ENCODE data around the gene HCN2. TPM values are rescaled to one million over a fixed set of nuclear protein-coding genes. Genes with fewer than 3 reads are reported as not detected.

The HCN2 gene
- total and polyA plus RNA-seq, 2 of the 13 experiments (the other 11 are each of a cell fraction or from before 2014, with no cell fraction given), result 0.01 TPM; not detected in 1

DNA sequence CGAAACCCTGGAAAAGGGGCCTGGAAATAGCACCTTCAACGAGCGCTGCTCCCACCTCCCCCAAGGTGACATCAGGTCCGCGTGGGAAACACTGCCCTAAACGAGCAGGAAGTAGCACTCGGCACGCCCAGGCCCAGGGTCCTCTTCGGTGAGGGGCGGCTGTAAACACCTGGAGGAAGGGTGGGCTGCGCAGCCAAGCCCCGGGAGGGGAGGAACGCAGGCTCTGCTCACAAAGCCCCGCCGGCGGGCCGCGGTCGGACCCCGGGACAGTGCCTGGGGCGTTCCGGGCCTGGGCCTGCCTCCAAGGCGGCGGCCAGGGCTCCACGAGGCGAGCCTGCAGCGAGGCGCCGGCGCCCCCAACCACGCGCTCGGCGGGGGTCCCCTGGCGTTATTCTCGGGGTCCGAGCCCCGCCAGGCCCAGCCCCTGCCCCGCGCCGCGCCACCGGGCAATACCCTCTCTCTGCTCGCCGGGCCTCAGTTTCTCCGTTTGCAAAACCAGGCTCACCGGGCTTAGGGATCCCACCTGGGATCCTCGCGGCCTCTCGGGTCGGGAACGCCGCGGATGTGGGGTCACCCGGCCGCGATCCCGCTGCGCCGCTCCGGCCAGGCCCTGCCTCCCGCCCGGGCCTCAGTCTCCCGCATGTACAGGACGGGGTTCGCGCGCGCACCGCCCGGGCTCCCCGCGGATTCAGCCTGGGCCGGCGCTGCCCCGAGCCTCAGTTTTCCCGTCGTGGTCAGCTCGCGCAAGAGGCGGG is 72.7 kb downstream of the HCN2 start (continued):
- TF ChIP-seq, protein P1, sequence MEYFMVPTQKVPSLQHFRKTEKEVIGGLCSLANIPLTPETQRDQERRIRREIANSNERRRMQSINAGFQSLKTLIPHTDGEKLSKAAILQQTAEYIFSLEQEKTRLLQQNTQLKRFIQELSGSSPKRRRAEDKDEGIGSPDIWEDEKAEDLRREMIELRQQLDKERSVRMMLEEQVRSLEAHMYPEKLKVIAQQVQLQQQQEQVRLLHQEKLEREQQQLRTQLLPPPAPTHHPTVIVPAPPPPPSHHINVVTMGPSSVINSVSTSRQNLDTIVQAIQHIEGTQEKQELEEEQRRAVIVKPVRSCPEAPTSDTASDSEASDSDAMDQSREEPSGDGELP (IDR thresholded peaks at IDR 0.05; ENCODE audit: borderline replicate concordance, low read depth), result peak; percentile 15; the same call in 1 of the 2 replicates
- peak; percentile 51; the same call in 1 of the 2 replicates for TF ChIP-seq POLR2G (IDR thresholded peaks at IDR 0.05; ENCODE audit: low read depth, low read length)
- TF ChIP-seq FOSL1 (CRISPR knock-in tag; IDR thresholded peaks at IDR 0.05; ENCODE audit: borderline replicate concordance), result 0 out of 2 replicates have a peak, but pooled peaks have one; percentile 4
- peak; percentile 69 for TF ChIP-seq GABPB1 (CRISPR knock-in tag; IDR thresholded peaks at IDR 0.05)
- no peak for TF ChIP-seq IKZF1 (IDR thresholded peaks at IDR 0.05)
- TF ChIP-seq KLF12 (CRISPR knock-in tag; IDR thresholded peaks at IDR 0.05; ENCODE audit: borderline replicate concordance), result peak; percentile 25; the same call in 1 of the 2 replicates
- TF ChIP-seq SATB2 (CRISPR knock-in tag; IDR thresholded peaks at IDR 0.05), result 0 out of 2 replicates have a peak, but pooled peaks have one; percentile 11
- no peak for TF ChIP-seq MED8 (CRISPR knock-in tag; IDR thresholded peaks at IDR 0.05; ENCODE audit: insufficient replicate concordance)
- peak; percentile 70 for TF ChIP-seq ZNF143 (CRISPR knock-in tag; IDR thresholded peaks at IDR 0.05)
- TF ChIP-seq, protein P2, sequence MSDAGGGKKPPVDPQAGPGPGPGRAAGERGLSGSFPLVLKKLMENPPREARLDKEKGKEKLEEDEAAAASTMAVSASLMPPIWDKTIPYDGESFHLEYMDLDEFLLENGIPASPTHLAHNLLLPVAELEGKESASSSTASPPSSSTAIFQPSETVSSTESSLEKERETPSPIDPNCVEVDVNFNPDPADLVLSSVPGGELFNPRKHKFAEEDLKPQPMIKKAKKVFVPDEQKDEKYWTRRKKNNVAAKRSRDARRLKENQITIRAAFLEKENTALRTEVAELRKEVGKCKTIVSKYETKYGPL (CRISPR knock-in tag; IDR thresholded peaks at IDR 0.05), result no peak
- TF ChIP-seq ZNF558 (CRISPR knock-in tag; IDR thresholded peaks at IDR 0.05; ENCODE audit: borderline replicate concordance), result peak; percentile 45; the same call in 1 of the 2 replicates
- TF ChIP-seq, protein P3, sequence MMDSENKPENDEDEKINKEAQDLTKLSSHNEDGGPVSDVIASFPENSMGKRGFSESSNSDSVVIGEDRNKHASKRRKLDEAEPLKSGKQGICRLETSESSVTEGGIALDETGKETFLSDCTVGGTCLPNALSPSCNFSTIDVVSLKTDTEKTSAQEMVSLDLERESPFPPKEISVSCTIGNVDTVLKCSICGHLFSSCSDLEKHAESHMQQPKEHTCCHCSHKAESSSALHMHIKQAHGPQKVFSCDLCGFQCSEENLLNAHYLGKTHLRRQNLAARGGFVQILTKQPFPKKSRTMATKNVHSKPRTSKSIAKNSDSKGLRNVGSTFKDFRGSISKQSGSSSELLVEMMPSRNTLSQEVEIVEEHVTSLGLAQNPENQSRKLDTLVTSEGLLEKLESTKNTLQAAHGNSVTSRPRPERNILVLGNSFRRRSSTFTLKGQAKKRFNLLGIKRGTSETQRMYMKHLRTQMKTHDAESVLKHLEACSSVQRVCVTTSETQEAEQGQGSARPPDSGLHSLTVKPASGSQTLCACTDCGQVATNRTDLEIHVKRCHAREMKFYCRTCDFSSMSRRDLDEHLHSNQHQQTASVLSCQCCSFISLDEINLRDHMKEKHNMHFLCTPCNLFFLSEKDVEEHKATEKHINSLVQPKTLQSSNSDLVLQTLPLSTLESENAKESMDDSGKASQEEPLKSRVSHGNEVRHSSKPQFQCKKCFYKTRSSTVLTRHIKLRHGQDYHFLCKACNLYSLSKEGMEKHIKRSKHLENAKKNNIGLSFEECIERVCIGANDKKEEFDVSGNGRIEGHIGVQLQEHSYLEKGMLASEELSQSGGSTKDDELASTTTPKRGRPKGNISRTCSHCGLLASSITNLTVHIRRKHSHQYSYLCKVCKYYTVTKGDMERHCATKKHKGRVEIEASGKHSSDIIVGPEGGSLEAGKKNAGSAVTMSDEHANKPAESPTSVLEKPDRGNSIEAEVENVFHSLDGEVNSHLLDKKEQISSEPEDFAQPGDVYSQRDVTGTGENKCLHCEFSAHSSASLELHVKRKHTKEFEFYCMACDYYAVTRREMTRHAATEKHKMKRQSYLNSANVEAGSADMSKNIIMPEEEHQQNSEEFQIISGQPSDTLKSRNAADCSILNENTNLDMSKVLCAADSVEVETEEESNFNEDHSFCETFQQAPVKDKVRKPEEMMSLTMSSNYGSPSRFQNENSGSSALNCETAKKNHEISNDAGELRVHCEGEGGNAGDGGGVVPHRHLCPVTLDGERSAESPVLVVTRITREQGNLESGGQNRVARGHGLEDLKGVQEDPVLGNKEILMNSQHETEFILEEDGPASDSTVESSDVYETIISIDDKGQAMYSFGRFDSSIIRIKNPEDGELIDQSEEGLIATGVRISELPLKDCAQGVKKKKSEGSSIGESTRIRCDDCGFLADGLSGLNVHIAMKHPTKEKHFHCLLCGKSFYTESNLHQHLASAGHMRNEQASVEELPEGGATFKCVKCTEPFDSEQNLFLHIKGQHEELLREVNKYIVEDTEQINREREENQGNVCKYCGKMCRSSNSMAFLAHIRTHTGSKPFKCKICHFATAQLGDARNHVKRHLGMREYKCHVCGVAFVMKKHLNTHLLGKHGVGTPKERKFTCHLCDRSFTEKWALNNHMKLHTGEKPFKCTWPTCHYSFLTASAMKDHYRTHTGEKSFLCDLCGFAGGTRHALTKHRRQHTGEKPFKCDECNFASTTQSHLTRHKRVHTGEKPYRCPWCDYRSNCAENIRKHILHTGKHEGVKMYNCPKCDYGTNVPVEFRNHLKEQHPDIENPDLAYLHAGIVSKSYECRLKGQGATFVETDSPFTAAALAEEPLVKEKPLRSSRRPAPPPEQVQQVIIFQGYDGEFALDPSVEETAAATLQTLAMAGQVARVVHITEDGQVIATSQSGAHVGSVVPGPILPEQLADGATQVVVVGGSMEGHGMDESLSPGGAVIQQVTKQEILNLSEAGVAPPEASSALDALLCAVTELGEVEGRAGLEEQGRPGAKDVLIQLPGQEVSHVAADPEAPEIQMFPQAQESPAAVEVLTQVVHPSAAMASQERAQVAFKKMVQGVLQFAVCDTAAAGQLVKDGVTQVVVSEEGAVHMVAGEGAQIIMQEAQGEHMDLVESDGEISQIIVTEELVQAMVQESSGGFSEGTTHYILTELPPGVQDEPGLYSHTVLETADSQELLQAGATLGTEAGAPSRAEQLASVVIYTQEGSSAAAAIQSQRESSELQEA (CRISPR knock-in tag; IDR thresholded peaks at IDR 0.05; ENCODE audit: not compliant biosample characterization), result no peak
- TF ChIP-seq AHR (CRISPR knock-in tag; IDR thresholded peaks at IDR 0.05), result peak; percentile 36; the same call in 1 of the 2 replicates
- 0 out of 2 replicates have a peak, but pooled peaks have one; percentile 55 for TF ChIP-seq ZNF709 (CRISPR knock-in tag; IDR thresholded peaks at IDR 0.05)
- peak; percentile 33; the same call in 1 of the 2 replicates for TF ChIP-seq POLR2AphosphoS5 (IDR thresholded peaks at IDR 0.05; ENCODE audit: low read depth, low read length)
- 0 out of 2 replicates have a peak, but pooled peaks have one; percentile 2 for TF ChIP-seq ZNF780A (CRISPR knock-in tag; IDR thresholded peaks at IDR 0.05)
- peak; percentile 57 for TF ChIP-seq ELF1 (CRISPR knock-in tag; IDR thresholded peaks at IDR 0.05)
- no peak for TF ChIP-seq TOE1 (CRISPR knock-in tag; IDR thresholded peaks at IDR 0.05)
- TF ChIP-seq ZNF546 (CRISPR knock-in tag; conservative IDR thresholded peaks at IDR 0.05), result 0 out of 2 replicates have a peak, but pooled peaks have one; percentile 8
- TF ChIP-seq TCF7L2 (IDR thresholded peaks at IDR 0.05; ENCODE audit: low read depth, low read length), result no peak

Data from HepG2 (cell line).